H9 (cell line): ENCODE results near the gene CES2. TPM values are rescaled to one million over a fixed set of nuclear protein-coding genes. Genes with fewer than 3 reads are reported as not detected.
A peak's percentile ranks its signal among the peaks of the same experiment; 100 is the strongest.

Source experiments
- DNase-seq: peaks from one replicate; pipeline ENCODE4 v3.0.0-alpha.2; 2017
- H2AFZ ChIP-seq: one replicate; pipeline ENCODE4 v1.6.1; 2013; ENCODE audit warnings: mild to moderate bottlenecking, low read length, control low read depth, moderate library complexity
- H2AK5ac ChIP-seq: 2 replicates; pipeline ENCODE4 v1.6.1; 2013; ENCODE audit warnings: low read length, control low read depth, mixed read lengths; ENCODE audit not compliant: insufficient read length
- H2BK120ac ChIP-seq: one replicate; pipeline ENCODE4 v1.6.1; 2013; ENCODE audit warnings: low read depth, mild to moderate bottlenecking, low read length, control low read depth, inconsistent platforms; ENCODE audit not compliant: poor library complexity, severe bottlenecking
- H2BK12ac ChIP-seq: 2 replicates; pipeline ENCODE4 v1.6.1; 2013; ENCODE audit warnings: low read length, control low read depth, mixed read lengths, low read depth; ENCODE audit not compliant: insufficient read length
- H2BK15ac ChIP-seq: 2 replicates; pipeline ENCODE4 v1.6.1; 2013; ENCODE audit warnings: low read depth, low read length, control low read depth
- H2BK20ac ChIP-seq: one replicate; pipeline ENCODE4 v1.6.1; 2013; ENCODE audit warnings: low read depth, mild to moderate bottlenecking, low read length, control low read depth, inconsistent platforms; ENCODE audit not compliant: poor library complexity, severe bottlenecking
- H2BK5ac ChIP-seq: 2 replicates; pipeline ENCODE4 v1.6.1; 2013; ENCODE audit warnings: low read length, control low read depth, mixed read lengths; ENCODE audit not compliant: insufficient read length
- H3K14ac ChIP-seq: 2 replicates; pipeline ENCODE4 v1.6.1; 2013; ENCODE audit warnings: low read length, control low read depth; ENCODE audit not compliant: insufficient read depth
- H3K18ac ChIP-seq: 2 replicates; pipeline ENCODE4 v1.6.1; 2013; ENCODE audit warnings: low read depth, mild to moderate bottlenecking, mixed read lengths, low read length, control low read depth; ENCODE audit not compliant: insufficient read length
- H3K23ac ChIP-seq: 2 replicates; pipeline ENCODE4 v1.6.1; 2013; ENCODE audit warnings: low read length, control low read depth, mixed read lengths, low read depth; ENCODE audit not compliant: insufficient read length
- H3K23me2 ChIP-seq: 2 replicates; pipeline ENCODE4 v1.6.1; 2013; ENCODE audit warnings: low read depth, mild to moderate bottlenecking, mixed read lengths, low read length, control low read depth; ENCODE audit not compliant: insufficient read length, poor library complexity, severe bottlenecking
- H3K27ac ChIP-seq: 2 replicates; pipeline ENCODE4 v1.5.1; 2013; ENCODE audit warnings: low read length, control low read depth, mixed read lengths, low read depth; ENCODE audit not compliant: insufficient read length
- H3K27me3 ChIP-seq: 2 replicates; pipeline ENCODE4 v1.6.1; 2013; ENCODE audit warnings: low read length, control low read depth, inconsistent platforms; ENCODE audit not compliant: insufficient read depth
- H3K4ac ChIP-seq: 2 replicates; pipeline ENCODE4 v1.6.1; 2013; ENCODE audit warnings: low read depth, mild to moderate bottlenecking, control low read depth, inconsistent platforms, low read length, moderate library complexity
- H3K4me1 ChIP-seq: 2 replicates; pipeline ENCODE4 v1.6.1; 2013; ENCODE audit warnings: low read length, control low read depth, inconsistent platforms; ENCODE audit not compliant: insufficient read depth
- H3K4me2 ChIP-seq: 2 replicates; pipeline ENCODE4 v1.6.1; 2013; ENCODE audit warnings: low read length, control low read depth, mixed read lengths; ENCODE audit not compliant: insufficient read length, insufficient read depth
- H3K56ac ChIP-seq: 2 replicates; pipeline ENCODE4 v1.6.1; 2013; ENCODE audit warnings: low read depth, mild to moderate bottlenecking, mixed read lengths, low read length, control low read depth; ENCODE audit not compliant: insufficient read length
- H3K79me1 ChIP-seq: 2 replicates; pipeline ENCODE4 v1.6.1; 2013; ENCODE audit warnings: low read depth, mild to moderate bottlenecking, moderate library complexity, low read length, control low read depth, inconsistent platforms; ENCODE audit not compliant: insufficient read depth, poor library complexity, severe bottlenecking
- H3K79me2 ChIP-seq: 2 replicates; pipeline ENCODE4 v1.6.1; 2013; ENCODE audit warnings: low read length, control low read depth, inconsistent platforms; ENCODE audit not compliant: insufficient read depth
- H3K9ac ChIP-seq: 2 replicates; pipeline ENCODE4 v1.6.1; 2013; ENCODE audit warnings: low read length, control low read depth, mixed read lengths; ENCODE audit not compliant: insufficient read length; ENCODE audit errors: extremely low read depth
- H3K9me3 ChIP-seq: one replicate; pipeline ENCODE4 v1.6.1; 2013; ENCODE audit warnings: low read depth, low read length, inconsistent platforms; ENCODE audit not compliant: control insufficient read depth
- H3T11ph ChIP-seq: one replicate; pipeline ENCODE4 v1.6.1; 2013; ENCODE audit warnings: mild to moderate bottlenecking, low read length, control low read depth, inconsistent platforms
- H4K20me1 ChIP-seq: one replicate; pipeline ENCODE4 v1.6.1; 2013; ENCODE audit not compliant: control insufficient read depth, insufficient read length, insufficient read depth
- H4K5ac ChIP-seq: 2 replicates; pipeline ENCODE4 v1.6.1; 2013; ENCODE audit warnings: low read depth, mild to moderate bottlenecking, mixed read lengths, low read length, control low read depth; ENCODE audit not compliant: insufficient read length
- H4K8ac ChIP-seq: replicated peaks from 2 replicates; pipeline ENCODE4 v1.6.1; 2013; ENCODE audit warnings: low read length, control low read depth, mixed read lengths, low read depth; ENCODE audit not compliant: insufficient read length
- H4K91ac ChIP-seq: 2 replicates; pipeline ENCODE4 v1.6.1; 2013; ENCODE audit warnings: low read depth, mild to moderate bottlenecking, moderate library complexity, mixed read lengths, low read length, control low read depth; ENCODE audit not compliant: insufficient read length
- H3K27ac Mint-ChIP-seq, 3 experiments: 2 replicates in 2 of 3; 3 replicates in 1 of 3; pipeline ENCODE4 v1.8.0; 2020 to 2021; ENCODE audit warnings: mixed read lengths in 3 of 3, mild to moderate bottlenecking in 1 of 3, moderate library complexity in 1 of 3
- H3K27me3 Mint-ChIP-seq: 2 replicates; pipeline ENCODE4 v1.8.0; 2021; ENCODE audit warnings: low read depth, mild to moderate bottlenecking, moderate library complexity, mixed read lengths
- H3K36me3 Mint-ChIP-seq, 3 experiments: 2 replicates in 2 of 3; 3 replicates in 1 of 3; pipeline ENCODE4 v1.8.0; 2020 to 2021; ENCODE audit warnings: low read depth in 3 of 3, mixed read lengths in 3 of 3; ENCODE audit not compliant: insufficient read depth in 1 of 3
- H3K4me1 Mint-ChIP-seq, 2 experiments: 2 replicates each; pipeline ENCODE4 v1.8.0; 2020; ENCODE audit warnings: mixed read lengths in 2 of 2
- H3K4me3 Mint-ChIP-seq, 2 experiments: 2 replicates in 1 of 2; 3 replicates in 1 of 2; pipeline ENCODE4 v1.8.0; 2020 to 2021; ENCODE audit warnings: mild to moderate bottlenecking in 2 of 2, mixed read lengths in 2 of 2, moderate library complexity in 1 of 2
- H3K9me3 Mint-ChIP-seq, 2 experiments: 2 replicates in 1 of 2; 3 replicates in 1 of 2; pipeline ENCODE4 v1.8.0; 2020; ENCODE audit warnings: mild to moderate bottlenecking in 2 of 2, mixed read lengths in 2 of 2, moderate library complexity in 1 of 2
- CTCF ChIP-seq: fragments of 200-600 bp; sonication (generic); conservative IDR thresholded peaks from 3 replicates; pipeline ENCODE4 v1.8.0; 2021; ENCODE audit warnings: antibody characterized with exemption, mild to moderate bottlenecking
- whole genome bisulfite sequencing: extraction: QIAGEN DNeasy Blood & Tissue Kit; methylation state at CpG from one replicate; pipeline ENCODE4 v1.1.7; 2013; ENCODE audit warnings: missing lambda C conversion rate, low lambda C conversion rate, mixed read lengths; ENCODE audit not compliant: insufficient read length; ENCODE audit errors: extremely low coverage; 5-methylcytosine and 5-hydroxymethylcytosine counted together
- total RNA-seq: library from RNA; stranded (reverse); gene quantifications from 2 replicates; pipeline ENCODE4 v1.2.1, GENCODE V29; 2021

CES2 gene
- total RNA-seq, 1 experiment from 2014 or later, result 28.2 TPM

DNA sequence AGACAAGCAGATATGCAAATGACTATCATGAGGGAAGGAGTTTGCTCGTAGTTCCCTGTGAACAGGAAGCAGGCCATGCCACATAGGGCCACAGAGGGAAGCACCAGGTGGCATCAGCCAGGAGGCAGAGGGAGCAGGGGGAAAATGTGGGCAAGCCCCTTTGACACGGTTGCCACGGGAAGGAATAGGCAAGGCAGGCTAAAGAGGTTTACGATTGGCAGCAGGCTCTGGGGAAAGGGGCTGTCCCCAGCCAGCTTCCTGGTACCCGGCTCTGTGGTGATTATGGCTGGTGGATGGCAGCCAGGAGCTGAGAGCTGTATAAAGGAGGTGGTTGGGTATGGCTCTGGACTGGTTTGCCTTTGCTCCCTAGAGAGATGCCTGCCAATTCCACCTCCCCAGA is 26.6 kb downstream of the CES2 start:
- Histone ChIP-seq H3K4ac (no peak overlapping the region), H4K20me1 (no peaks in the 10 kb centered on the region), H2AFZ (no peak overlapping the region), H2BK15ac (no peak overlapping the region), H3K23me2 (no peaks in the 10 kb centered on the region), H3K27me3 (no peaks in the 10 kb centered on the region), H2BK120ac (no peak overlapping the region), H3K4me2 (no peak overlapping the region), H2BK5ac (no peak overlapping the region), H4K8ac (no peak overlapping the region), H4K91ac (no peak overlapping the region), H3T11ph (no peak overlapping the region), H3K4me1 (no peaks in the 10 kb centered on the region), H3K23ac (no peak overlapping the region), H2BK20ac (no peak overlapping the region), H3K56ac (no peak overlapping the region), H3K27ac (no peak overlapping the region), H3K79me1 (no peaks in the 10 kb centered on the region), H3K9me3 (no peaks in the 10 kb centered on the region), H3K79me2 (no peaks in the 10 kb centered on the region), H2BK12ac (no peak overlapping the region), H3K18ac (no peak overlapping the region), H2AK5ac (no peak overlapping the region), H3K9ac (no peak overlapping the region), H4K5ac (no peak overlapping the region), H3K14ac (no peak overlapping the region)
- H3K27ac Mint-ChIP-seq, result no peak overlapping the region
- peaks cover 16% of the 10 kb centered on the region for H3K27me3 Mint-ChIP-seq
- H3K36me3 Mint-ChIP-seq, result no peaks in the 10 kb centered on the region; a peak in 1 of 7 replicates
- no peak for DNase-seq
- peaks cover 4 to 15% of the 10 kb centered on the region in 2 experiments for H3K4me1 Mint-ChIP-seq
- no peaks in the 10 kb centered on the region for H3K9me3 Mint-ChIP-seq
- peak overlapping the region in 1 of 2 experiments; percentile 79; a peak in 1 of 5 replicates for H3K4me3 Mint-ChIP-seq
- no CpG with 5 or more reads among the region's 5 CpGs for WGBS
- TF ChIP-seq CTCF, result no peak
